ENCODE results near the gene ZNF350.
A peak's percentile ranks its signal among the peaks of the same experiment; 100 is the strongest.
"Not testable (repeated sequence)": the region's sequence is repeated elsewhere in the genome, so short reads cannot be mapped to it uniquely, and the experiment has no call there.

Gene ZNF350

GRCh38 chr19:51986309-51987291 lies at the start of gene ZNF350:
Gene ZNF350 (minus strand): TSS chr19:51986840. CDS start chr19:51974360, 12,480 bp downstream.
- DNase-seq (ENCODE audit: insufficient read length, low spot score) (peak; percentile 72), FAIRE-seq (peak; percentile 92)

DNA sequence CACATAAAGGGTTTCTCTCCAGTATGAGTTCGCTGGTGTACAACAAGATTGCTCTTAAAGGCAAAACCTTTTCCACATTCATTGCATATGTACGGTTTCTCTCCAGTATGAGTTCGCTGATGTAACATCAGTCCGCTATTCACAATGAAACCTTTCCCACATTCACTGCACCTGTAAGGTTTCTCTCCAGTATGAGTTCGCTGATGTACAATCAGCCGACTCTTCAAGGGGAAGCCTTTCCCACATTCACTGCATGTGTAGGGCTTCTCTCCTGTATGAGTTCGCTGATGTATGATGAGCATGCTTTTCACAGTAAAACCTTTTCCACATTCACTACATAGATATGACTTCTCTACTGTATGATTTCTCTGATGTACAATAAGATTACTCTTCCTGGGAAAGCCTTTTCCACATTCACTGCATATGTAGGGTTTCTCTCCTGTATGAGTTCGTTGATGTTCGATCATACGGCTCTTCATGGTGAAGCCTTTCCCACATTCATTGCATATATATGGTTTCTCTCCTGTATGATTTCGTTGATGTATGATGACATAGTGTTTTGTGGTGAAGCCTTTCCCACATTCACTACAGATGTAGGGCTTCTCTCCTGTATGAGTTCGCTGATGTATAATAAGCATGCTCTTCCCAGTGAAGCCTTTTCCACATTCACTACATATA lies 47.5 kb upstream of the ZNF350 start:
- FAIRE-seq (no peak), DNase-seq (ENCODE audit: insufficient read length, low spot score) (no peak)

GRCh38 chr19:52028780-52029123 lies 42.1 kb upstream of the ZNF350 start:
- FAIRE-seq = no peak

DNA sequence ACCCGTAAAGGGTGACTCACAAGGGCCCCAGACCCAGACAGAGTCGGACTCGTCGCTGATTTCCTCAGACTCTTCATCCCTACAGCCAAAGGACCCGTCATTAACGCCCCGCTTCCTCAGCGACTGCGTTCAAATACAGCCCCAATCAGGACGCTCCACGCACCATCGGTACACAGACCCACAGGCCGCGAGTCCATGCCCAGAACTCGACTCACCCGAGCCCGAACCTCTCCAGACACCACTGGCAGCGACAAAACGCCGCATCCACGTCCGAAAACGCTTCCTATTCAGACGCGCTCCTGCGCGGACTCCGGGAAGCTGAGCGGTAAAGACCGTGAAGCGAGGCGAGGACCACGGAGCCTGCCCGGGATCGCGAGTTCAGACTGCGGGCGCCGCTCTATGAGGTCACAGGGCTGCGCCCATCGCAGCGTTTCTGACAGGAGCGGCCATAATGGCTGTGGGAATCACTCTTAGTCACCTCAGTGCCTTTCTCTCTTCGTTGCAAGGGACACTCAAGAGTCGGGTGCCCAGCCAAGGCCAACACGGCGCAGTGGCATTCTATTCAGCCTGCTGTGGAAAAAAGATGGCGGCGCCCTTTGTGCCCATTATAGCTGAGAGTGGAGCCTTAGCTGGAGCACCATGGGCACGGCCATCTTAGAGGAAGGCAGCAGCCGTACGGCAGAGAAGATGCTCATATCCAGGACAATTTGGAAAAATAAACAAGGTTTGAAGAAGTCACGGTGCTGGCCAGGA lies 41.6 kb upstream of the ZNF350 start, which contains the start of gene ZNF614:
Gene ZNF614, minus strand, starts transcription at position 353 of the 753 bp plus-strand sequence. CDS start 2,634 bp downstream, outside the sequence.
- DNase-seq (ENCODE audit: insufficient read length, low spot score) = peak; percentile 84

More at GRCh38 chr19:52028780-52029123, 42.1 kb upstream of the ZNF350 start:
- DNase-seq (ENCODE audit: insufficient read length, low spot score) = no peak

DNA sequence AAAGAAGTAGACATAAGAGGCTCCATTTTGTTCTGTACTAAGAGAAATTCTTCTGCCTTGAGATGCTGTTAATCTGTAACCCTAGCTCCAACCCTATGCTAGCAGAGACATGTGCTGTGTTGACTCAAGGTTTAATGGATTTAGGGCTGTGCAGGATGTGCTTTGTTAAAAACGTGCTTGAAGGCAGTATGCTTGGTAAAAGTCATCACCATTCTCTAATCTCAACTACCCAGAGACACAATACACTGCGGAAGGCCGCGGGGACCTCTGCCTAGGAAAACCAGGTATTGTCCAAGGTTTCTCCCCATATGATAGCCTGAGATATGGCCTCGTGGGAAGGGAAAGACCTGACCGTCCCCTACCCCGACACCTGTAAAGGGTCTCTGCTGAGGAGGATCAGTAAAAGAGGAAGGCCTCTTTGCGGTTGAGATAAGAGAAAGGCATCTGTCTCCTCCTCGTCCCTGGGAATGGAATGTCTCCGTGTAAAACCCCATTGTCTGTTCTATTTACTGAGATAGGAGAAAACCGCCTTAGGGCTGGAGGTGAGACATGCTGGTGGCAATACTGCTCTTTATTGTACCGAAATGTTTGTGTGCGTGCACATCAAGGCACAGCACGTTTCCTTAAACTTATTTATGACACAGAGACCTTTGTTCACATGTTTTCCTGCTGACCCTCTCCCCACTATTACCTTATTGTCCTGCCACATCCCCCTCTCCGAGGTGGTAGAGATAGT lies 39.8 kb upstream of the ZNF350 start:
- not testable (repeated sequence) for FAIRE-seq; DNase-seq (ENCODE audit: insufficient read length, low spot score)

More for the DNA sequence above, 41.6 kb upstream of the ZNF350 start, which contains the start of gene ZNF614:
- peak; percentile 51 for FAIRE-seq

DNA sequence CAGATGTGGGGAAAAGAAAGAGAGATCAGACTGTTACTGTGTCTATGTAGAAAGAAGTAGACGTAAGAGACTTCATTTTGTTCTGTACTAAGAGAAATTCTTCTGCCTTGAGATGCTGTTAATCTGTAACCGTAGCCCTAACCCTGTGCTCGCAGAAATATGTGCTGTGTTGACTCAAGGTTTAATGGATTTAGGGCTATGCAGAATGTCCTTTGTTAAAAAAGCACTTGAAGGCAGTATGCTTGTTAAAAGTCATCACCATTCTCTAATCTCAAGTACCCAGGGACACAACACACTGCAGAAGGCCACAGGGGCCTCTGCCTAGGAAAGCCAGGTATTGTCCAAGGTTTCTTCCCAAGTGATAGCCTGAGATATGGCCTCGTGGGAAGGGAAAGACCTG lies 37.8 kb upstream of the ZNF350 start:
- not testable (repeated sequence) for DNase-seq (ENCODE audit: insufficient read length, low spot score); FAIRE-seq

DNA sequence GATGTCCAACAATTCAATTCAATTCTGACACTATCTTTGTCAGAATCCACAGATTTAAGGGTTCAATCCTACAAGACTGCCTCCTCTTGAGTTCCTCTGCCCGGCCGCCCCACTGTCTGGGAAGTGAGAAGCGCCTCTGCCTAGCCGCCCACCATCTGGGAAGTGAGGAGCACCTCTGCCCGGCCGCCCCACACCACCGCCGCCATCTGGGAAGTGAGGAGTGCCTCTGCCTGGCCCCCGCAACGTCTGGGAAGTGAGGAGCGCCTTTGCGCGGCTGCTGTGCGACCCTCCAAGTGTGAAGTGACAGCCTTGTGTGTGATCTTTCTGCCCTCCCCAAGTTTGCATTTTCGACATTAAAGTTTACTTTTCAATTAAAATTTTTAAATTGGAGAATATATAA lies 35.6 kb upstream of the ZNF350 start:
- FAIRE-seq (no peak), DNase-seq (ENCODE audit: insufficient read length, low spot score) (no peak)

DNA sequence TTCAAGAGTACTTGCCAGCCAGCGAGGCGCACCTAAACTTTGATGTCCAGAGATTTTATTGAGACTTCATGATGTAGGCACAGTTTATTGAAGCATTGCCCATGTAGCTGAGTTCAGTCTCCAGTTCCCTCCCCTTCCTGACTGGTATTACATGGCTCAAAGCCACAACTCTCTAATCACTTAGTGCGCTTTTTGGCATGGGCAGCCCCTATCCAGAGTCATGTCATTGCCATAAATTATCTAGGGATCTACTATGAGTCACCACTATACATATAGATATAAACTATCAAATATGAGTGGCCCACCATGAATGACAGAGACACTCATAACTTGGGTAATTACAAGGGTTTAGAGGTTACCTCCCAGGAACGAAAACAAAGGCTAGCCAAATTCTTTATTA lies 33.9 kb upstream of the ZNF350 start:
- no peak for DNase-seq (ENCODE audit: insufficient read length, low spot score)

GRCh38 chr19:52010674-52011073 lies 24.0 kb upstream of the ZNF350 start:
- FAIRE-seq = no peak

More for the DNA sequence above, 33.9 kb upstream of the ZNF350 start:
- no peak for FAIRE-seq

DNA sequence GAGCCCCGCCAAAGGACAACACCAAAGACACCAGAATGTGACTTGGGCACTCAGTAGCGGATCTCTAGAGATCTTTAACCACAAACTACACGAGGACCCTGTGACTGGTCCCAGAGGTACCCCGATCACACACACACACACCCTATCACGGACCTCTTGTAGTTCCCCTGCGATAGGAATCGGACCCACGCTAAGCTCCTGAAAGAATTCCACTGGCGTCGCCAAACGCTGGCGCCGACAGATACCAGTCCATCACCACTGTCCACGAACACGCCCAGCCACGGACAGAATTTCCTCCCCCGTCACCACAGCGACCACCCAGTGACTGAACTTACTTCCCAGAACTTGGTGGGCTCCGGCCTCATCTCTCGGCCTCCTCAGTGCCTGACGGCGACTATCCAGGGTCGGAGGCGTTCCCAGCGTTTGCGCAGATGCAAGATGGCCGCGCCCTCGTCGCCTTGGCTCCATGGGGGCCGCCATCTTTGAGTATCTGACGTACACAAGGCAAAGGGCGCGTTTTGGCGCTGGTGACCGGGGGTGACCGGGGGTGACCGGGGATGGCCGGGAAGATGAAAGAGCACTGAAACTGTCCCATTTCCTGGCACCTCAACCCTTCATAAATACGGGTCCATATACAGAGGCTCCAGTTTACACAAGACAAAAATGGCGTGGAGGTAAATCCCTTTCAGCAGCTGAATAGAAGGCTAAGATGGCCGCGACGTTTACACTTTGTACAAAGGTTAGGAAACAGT lies 21.3 kb upstream of the ZNF350 start, which contains the start of gene ZNF615:
Gene ZNF615, minus strand, starts transcription at position 406 of the 752 bp plus-strand sequence. CDS start 4,500 bp downstream, outside the sequence.
- DNase-seq (ENCODE audit: insufficient read length, low spot score) (peak; percentile 69), FAIRE-seq (peak; percentile 88)

More at GRCh38 chr19:52010674-52011073, 24.0 kb upstream of the ZNF350 start:
- DNase-seq (ENCODE audit: insufficient read length, low spot score) = no peak

- FAIRE-seq = peak; percentile 13
Measured at GRCh38 chr19:52007451-52007805, 20.8 kb upstream of the ZNF350 start.

DNA sequence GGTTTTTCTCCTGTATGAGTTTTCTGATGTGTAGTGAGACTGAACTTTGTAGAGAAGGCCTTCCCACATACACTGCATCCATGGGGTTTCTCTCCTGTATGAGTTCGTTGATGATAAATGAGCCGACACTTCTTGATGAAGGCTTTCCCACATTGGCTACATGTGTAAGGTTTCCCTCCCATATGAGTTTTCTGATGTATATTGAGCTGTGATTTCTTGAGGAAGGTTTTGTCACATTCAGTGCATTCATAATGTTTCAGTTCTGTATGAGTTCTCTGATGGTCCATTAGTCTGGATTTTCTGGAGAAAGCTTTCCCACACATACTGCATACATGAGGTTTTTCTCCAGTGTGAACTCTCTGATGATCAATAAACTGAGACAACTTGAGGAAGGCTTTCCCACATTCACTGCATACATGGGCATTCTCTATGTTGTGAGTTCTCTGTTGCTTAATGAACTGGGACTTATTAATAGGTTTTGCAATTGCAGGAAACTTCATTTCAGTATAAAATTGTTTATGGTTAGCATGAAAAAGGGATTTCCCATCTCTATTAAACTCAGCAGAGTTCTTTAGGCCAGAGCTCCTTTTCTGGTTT lies 7.5 kb upstream of the ZNF350 start:
- FAIRE-seq = no peak
- DNase-seq (ENCODE audit: insufficient read length, low spot score) = no peak

More at GRCh38 chr19:52007451-52007805, 20.8 kb upstream of the ZNF350 start:
- DNase-seq (ENCODE audit: insufficient read length, low spot score) = no peak

GRCh38 chr19:51993422-51993821 lies 6.8 kb upstream of the ZNF350 start:
- DNase-seq (ENCODE audit: insufficient read length, low spot score) (no peak), FAIRE-seq (no peak)

DNA sequence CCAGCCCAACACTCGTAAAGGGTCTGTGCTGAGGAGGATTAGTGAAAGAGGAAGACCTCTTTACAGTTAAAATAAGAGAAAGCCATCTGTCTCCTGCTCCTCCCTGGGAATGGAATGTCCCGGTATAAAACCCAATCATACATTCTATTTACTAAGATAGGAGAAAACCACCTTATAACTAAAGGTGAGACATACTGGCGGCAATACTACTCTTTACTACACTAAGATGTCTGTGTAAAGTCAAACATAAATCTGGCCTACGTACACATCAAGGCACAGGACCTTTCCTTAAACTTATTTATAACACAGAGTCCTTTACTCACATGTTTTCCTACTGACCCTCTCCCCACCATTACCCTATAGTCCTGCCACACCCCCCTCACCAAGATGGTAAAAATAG lies 3.3 kb downstream of the ZNF350 start:
- FAIRE-seq = no peak
- no peak for DNase-seq (ENCODE audit: insufficient read length, low spot score)

GRCh38 chr19:51980926-51981325 lies 5.7 kb downstream of the ZNF350 start:
- DNase-seq (ENCODE audit: insufficient read length, low spot score); FAIRE-seq: not testable (repeated sequence)

DNA sequence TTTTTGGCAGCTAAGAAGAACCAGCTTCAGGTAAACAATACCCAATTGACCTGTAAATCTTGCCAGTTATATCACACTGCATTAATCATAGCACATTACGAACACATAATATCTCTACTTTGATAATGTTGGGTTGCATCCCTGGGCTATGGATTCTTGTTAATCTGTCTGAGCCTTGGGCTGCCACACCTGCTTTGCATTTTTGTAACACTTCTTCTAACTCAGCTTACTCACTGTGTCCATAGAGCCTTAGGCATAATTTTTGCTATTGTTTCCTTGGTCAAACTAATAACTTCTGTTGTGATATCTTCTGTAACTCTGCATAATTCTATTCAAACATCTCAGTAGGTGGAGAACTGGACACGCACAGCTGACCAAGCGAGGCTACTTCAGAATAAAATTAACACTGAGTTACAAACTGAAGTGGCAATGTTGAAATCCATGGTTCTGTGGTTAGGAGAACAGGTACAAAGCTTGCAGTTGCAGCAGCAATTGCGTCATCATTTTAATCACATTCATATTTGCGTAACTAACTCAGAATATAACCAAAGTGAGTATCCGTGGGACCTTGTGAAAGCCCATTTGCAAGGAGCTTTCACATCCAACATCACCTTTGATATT lies 6.4 kb downstream of the ZNF350 start:
- no peak for DNase-seq (ENCODE audit: insufficient read length, low spot score)
- FAIRE-seq = no peak

DNA sequence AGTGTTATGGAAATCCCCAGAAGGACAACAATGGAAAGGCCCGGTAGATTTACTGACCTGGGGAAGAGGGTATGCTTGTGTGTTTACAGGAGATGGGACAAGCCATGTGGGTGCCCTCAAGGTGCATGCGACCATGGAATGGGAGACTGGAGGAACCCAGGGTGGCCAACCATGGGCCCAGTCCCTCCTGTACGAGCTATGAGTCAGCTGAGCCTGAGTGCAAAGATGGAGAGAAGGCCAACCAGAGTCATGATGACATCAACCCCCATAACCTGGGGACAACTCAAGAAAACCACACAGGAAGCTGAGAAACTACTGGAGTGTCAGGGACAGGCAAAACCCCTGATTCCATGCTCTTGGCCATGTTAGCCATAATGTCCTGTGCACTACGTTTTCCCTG lies 7.8 kb downstream of the ZNF350 start:
- DNase-seq (ENCODE audit: insufficient read length, low spot score) (no peak), FAIRE-seq (no peak)

DNA sequence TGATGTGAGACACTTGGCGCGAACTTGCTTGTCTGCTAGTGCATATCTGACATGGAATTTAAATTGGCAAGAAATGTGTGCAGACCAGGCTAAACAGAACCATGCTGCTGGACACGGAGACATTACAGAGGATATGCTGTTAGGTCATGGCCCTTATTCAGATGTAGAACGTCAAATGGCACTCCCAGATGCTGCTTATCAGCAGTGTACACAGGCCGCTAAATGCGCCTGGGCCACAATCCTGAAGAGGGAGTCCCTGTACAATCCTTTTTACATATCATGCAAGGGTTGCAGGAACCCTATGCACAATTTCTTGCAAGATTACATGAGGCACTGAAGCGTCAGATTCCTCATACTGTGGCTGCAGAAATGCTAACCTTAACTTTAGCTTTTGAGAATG lies 9.3 kb downstream of the ZNF350 start:
- DNase-seq (ENCODE audit: insufficient read length, low spot score) = no peak
- no peak for FAIRE-seq

Data from HTR-8/SVneo (cell line).